Type B pancreatic cell (in vitro differentiated cells): ENCODE results near the gene B4GALT1. TPM values are rescaled to one million over a fixed set of nuclear protein-coding genes. Genes with fewer than 3 reads are reported as not detected.

Experiments used
- DNase-seq: peaks from one replicate; pipeline ENCODE4 v3.0.0; 2021; ENCODE audit warnings: mixed read lengths; ENCODE audit not compliant: unreplicated experiment; ENCODE audit errors: extremely low spot score
- H3K27ac Mint-ChIP-seq: 2 replicates; pipeline ENCODE4 v1.8.0; 2021; ENCODE audit warnings: mild to moderate bottlenecking, mixed read lengths
- H3K27me3 Mint-ChIP-seq: 2 replicates; pipeline ENCODE4 v1.8.0; 2021; ENCODE audit warnings: mixed read lengths
- H3K36me3 Mint-ChIP-seq: 2 replicates; pipeline ENCODE4 v1.8.0; 2021; ENCODE audit warnings: mixed read lengths
- H3K4me1 Mint-ChIP-seq: one replicate; pipeline ENCODE4 v1.8.0; 2021; ENCODE audit warnings: mixed read lengths; ENCODE audit not compliant: unreplicated experiment
- H3K4me3 Mint-ChIP-seq: 2 replicates; pipeline ENCODE4 v1.8.0; 2021; ENCODE audit warnings: mild to moderate bottlenecking, mixed read lengths
- H3K9me3 Mint-ChIP-seq: 2 replicates; pipeline ENCODE4 v1.8.0; 2021; ENCODE audit warnings: mixed read lengths
- total RNA-seq: library from RNA; stranded (reverse); gene quantifications from 2 replicates; pipeline ENCODE4 v1.2.1, GENCODE V29; 2021; ENCODE audit warnings: low replicate concordance
- TF ChIP-seq, protein P1 (sequence below): fragments of 200-600 bp; sonication (generic); conservative IDR thresholded peaks from 2 replicates; pipeline ENCODE4 v1.5.0; 2021; ENCODE audit warnings: antibody characterized with exemption, mild to moderate bottlenecking

The B4GALT1 gene
- total RNA-seq, 1 donor from 2014 or later, result 91.9 TPM

DNA sequence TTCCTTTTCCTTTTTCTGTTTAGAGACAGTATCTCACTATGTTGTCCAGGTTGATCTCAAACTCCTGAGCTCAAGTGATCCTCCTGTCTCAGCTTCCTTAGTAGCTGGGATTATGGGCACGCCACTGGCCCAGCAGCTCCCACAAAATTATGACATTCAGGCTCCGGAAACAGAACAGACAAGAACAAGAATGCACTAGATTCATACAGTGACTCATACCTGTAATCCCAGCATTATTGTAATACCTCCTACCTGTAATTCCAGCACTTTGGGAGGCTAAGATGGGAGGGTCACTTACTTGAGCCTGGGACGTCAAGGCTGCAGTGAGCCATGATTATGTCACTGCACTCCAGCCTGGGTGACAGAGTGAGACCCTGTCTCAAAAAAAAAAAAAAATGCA lies 26.7 kb upstream of the B4GALT1 start:
- no peak overlapping the region for H3K27ac Mint-ChIP-seq

DNA sequence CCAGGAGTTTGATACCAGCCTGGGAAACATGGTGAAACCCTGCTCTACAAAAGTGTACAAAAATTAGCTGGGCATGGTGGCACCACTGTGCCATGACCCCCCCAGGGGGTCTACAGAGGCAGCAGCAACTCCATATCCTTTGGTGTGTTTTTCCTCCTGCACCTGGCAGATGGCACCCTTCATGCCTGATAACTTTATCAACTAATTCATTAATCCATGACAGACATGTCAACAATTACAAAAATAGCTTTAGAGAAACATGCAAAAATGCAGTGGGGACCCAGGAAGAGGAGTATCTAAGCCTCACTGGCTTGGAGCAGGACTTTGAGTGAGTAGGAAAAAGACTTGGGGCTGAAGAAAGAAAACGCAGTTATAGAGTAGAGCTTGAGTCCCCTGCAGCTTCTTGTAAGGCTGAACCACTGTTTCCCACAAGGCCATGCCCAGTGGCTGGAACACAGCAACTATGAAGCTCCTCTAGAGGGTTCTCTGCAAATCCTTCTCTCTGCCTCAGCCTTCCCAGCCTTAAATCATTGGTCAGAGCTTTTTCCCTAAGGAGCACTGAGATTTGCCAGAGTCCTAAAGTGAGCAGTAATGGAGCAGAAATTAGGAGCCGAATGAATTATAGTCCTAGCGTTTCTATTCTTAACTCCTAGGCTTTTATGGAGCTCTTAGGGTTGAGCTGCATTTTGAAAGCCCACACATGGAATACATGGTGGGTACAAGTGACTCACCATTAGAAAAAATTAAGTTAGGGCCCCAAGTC lies 25.5 kb upstream of the B4GALT1 start:
- Mint-ChIP-seq H3K9me3 (peaks cover 1% of the 10 kb centered on the region), H3K4me3 (no peak overlapping the region), H3K27ac (no peak overlapping the region), H3K4me1 (peaks cover 30% of the 10 kb centered on the region), H3K27me3 (peaks cover 3% of the 10 kb centered on the region), H3K36me3 (no peaks in the 10 kb centered on the region)
- no peak for DNase-seq
- TF ChIP-seq, protein P1, sequence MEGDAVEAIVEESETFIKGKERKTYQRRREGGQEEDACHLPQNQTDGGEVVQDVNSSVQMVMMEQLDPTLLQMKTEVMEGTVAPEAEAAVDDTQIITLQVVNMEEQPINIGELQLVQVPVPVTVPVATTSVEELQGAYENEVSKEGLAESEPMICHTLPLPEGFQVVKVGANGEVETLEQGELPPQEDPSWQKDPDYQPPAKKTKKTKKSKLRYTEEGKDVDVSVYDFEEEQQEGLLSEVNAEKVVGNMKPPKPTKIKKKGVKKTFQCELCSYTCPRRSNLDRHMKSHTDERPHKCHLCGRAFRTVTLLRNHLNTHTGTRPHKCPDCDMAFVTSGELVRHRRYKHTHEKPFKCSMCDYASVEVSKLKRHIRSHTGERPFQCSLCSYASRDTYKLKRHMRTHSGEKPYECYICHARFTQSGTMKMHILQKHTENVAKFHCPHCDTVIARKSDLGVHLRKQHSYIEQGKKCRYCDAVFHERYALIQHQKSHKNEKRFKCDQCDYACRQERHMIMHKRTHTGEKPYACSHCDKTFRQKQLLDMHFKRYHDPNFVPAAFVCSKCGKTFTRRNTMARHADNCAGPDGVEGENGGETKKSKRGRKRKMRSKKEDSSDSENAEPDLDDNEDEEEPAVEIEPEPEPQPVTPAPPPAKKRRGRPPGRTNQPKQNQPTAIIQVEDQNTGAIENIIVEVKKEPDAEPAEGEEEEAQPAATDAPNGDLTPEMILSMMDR, result no peak

More for the DNA sequence above, 26.7 kb upstream of the B4GALT1 start:
- Mint-ChIP-seq H3K9me3 (no peaks in the 10 kb centered on the region), H3K4me3 (no peak overlapping the region), H3K36me3 (no peaks in the 10 kb centered on the region), H3K27me3 (no peaks in the 10 kb centered on the region), H3K4me1 (peaks cover 20% of the 10 kb centered on the region)
- TF ChIP-seq, protein P1, result no peak
- no peak for DNase-seq

DNA sequence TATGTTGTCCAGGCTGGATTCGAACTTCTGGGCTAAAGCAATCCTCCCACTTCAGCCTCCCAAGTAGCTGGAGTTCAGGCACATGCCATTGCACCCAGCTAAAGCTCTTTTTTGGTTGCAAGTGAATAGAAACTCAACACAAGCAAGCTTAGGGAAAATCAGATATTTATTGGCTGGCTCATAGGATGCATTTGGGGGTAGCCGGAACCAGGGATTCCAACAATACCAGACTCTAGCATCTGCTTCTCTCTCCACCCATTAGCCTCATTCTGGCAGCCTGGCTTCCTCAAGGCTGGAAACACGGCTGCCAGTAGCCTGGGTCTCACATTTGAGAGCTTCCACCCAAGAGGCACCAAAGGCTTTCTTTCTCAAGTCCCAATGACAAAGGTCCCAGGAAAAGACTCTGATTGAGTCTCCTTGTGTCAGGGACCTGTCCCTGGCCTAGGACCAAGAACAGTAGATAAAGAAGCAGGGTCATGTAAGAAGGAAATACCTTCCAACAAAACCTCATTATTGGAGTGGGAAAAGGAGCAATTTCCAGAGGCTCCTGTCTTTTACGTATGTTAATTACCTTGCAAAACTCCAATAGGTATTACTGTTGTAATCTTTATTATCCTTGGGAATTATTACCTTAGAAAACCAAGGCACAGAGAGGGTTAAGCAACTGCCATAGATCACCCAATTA lies 23.0 kb upstream of the B4GALT1 start:
- Mint-ChIP-seq H3K36me3 (no peaks in the 10 kb centered on the region), H3K27ac (no peak overlapping the region), H3K4me3 (no peak overlapping the region), H3K27me3 (peaks cover 5% of the 10 kb centered on the region), H3K4me1 (peaks cover 43% of the 10 kb centered on the region), H3K9me3 (peaks cover 4% of the 10 kb centered on the region)
- no peak for DNase-seq
- TF ChIP-seq, protein P1, result no peak

DNA sequence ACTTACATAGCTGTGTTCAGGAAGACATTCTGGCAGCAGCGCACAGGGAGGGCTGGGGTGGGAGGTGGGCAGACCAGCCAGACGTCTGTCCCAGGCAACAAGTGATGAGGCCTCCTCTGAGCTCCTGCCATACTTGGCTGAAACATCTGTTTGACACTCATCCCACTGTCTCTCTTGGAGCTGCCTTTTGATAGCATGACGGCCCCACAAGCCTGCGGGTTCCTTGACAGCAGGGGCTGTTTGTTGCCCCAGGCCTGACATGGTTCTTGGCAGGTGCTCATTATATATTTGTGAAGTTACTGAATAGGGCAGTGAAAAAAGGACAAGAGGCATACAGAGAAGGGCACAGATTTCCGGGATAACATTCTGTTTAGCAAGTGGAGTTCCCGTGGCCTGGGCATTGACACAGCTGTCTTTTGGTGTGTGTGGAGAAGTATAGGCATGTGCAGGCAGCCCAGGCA lies 22.2 kb upstream of the B4GALT1 start:
- DNase-seq, result no peak
- Mint-ChIP-seq H3K9me3 (peaks cover 4% of the 10 kb centered on the region), H3K4me3 (peak overlapping the region; percentile 12), H3K4me1 (peaks cover 43% of the 10 kb centered on the region), H3K27ac (peak overlapping the region; percentile 7), H3K36me3 (no peaks in the 10 kb centered on the region), H3K27me3 (peaks cover 5% of the 10 kb centered on the region)
- TF ChIP-seq, protein P1, result no peak

DNA sequence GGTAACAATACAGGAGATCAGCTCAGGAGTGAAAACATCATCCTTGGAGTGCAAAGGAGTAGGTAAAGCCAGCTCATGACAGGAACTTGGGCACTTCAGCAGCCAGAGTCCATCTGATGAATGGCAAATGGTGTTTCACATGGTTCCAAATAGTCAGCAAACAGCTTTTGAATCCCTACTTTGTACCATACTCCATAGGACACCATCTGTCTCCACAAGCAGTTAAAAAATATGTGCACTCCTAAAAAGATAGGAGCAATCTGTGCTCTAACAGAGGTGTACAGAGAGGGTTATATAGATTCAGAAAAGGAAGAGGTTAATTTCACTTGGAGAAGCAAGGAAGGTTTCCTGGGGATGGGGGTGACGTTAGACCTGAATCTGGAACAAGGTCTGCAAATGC lies 21.6 kb upstream of the B4GALT1 start:
- Mint-ChIP-seq H3K27me3 (peaks cover 5% of the 10 kb centered on the region), H3K4me1 (peaks cover 42% of the 10 kb centered on the region), H3K4me3 (no peak overlapping the region), H3K9me3 (peaks cover 4% of the 10 kb centered on the region), H3K27ac (peak overlapping the region; percentile 7), H3K36me3 (no peaks in the 10 kb centered on the region)
- no peak for DNase-seq
- TF ChIP-seq, protein P1, result no peak
